Mucosa of gallbladder (tissue), 1 donor: ENCODE data around the gene SLC26A6. TPM values are rescaled to one million over a fixed set of nuclear protein-coding genes. Genes with fewer than 3 reads are reported as not detected.

ENCODE experiments used
- DNase-seq: peaks from one replicate; pipeline ENCODE4 v3.0.0-alpha.2; 2020; ENCODE audit warnings: low spot score
- total RNA-seq: library from RNA; stranded (reverse); gene quantifications from one replicate; pipeline ENCODE4 v1.2.1, GENCODE V29; 2021
- donor health status: DM: no; HTN: no; CAD: no.

SLC26A6 gene
- total RNA-seq, 1 donor from 2014 or later: 31.1 TPM

GRCh38 chr3:48631516-48632448 lies 3.5 kb downstream of the SLC26A6 start:
- DNase-seq: no peak

- DNase-seq: no peak
These were observed 4.4 kb downstream of the SLC26A6 start for GRCh38 chr3:48630833-48631232.

GRCh38 chr3:48630407-48630806 lies 4.9 kb downstream of the SLC26A6 start:
- DNase-seq: no peak

GRCh38 chr3:48629894-48630293 lies 5.4 kb downstream of the SLC26A6 start:
- DNase-seq: no peak

- no peak for DNase-seq
These were observed 6.8 kb downstream of the SLC26A6 start for GRCh38 chr3:48628277-48629017.

GRCh38 chr3:48625600-48625999 lies 9.7 kb downstream of the SLC26A6 start:
- no peak for DNase-seq

GRCh38 chr3:48624767-48625166 lies 10.5 kb downstream of the SLC26A6 start:
- DNase-seq: no peak

GRCh38 chr3:48623851-48624547 lies 11.3 kb downstream of the SLC26A6 start:
- no peak for DNase-seq

GRCh38 chr3:48621461-48621869 lies 13.8 kb downstream of the SLC26A6 start, which contains the start of gene TMEM89:
Gene TMEM89 (minus strand): TSS chr3:48621769. CDS start chr3:48621756, 13 bp downstream.
- DNase-seq: no peak

GRCh38 chr3:48619541-48620524 lies 15.4 kb downstream of the SLC26A6 start:
- DNase-seq: no peak

- no peak for DNase-seq
These were observed 17.7 kb downstream of the SLC26A6 start for GRCh38 chr3:48617559-48617958.

- DNase-seq: no peak
These were observed 21.2 kb downstream of the SLC26A6 start for GRCh38 chr3:48614044-48614443.

GRCh38 chr3:48612309-48612708 lies 23.0 kb downstream of the SLC26A6 start:
- no peak for DNase-seq

- DNase-seq: peak; percentile 94
These were observed 25.9 kb downstream of the SLC26A6 start, which contains the start of gene UQCRC1 for GRCh38 chr3:48609088-48610005. Gene UQCRC1 (minus strand): TSS chr3:48609646. CDS start chr3:48609620, 26 bp downstream.

GRCh38 chr3:48607519-48607918 lies 27.7 kb downstream of the SLC26A6 start:
- no peak for DNase-seq

- DNase-seq: no peak
These were observed 33.7 kb downstream of the SLC26A6 start for GRCh38 chr3:48601622-48601994.

GRCh38 chr3:48600711-48601621 lies 34.3 kb downstream of the SLC26A6 start:
- DNase-seq: no peak

- no peak for DNase-seq
These were observed 35.6 kb downstream of the SLC26A6 start for GRCh38 chr3:48599509-48600285.
